Endothelial cell of umbilical vein (primary cell): Measurements from ENCODE around the gene TMED5. TPM values are rescaled to one million over a fixed set of nuclear protein-coding genes. Genes with fewer than 3 reads are reported as not detected.

ENCODE experiments used
- BruUV-seq: library from RNA; stranded (reverse); fragments of 400-500 nt; replicated peaks from 2 replicates; lab custom pipeline; 2021; lab: Mats Ljungman, UMichigan
- CTCF ChIA-PET: fragments of 300-600, 350-600 bp; sonication (Branson Sonifier 250); formaldehyde crosslinking; loops from one replicate; lab custom pipeline; 2021; ENCODE audit warnings: antibody characterized with exemption, inconsistent platforms; lab: Charles Lee
- POLR2A ChIA-PET: fragments of 300-600, 350-600 bp; sonication (Branson Sonifier 250); formaldehyde crosslinking; loops from one replicate; lab custom pipeline; 2021; ENCODE audit warnings: antibody characterized with exemption, inconsistent platforms; lab: Charles Lee
- DNase-seq: peaks from one replicate; pipeline ENCODE4 v3.0.0-alpha.2; 2011; ENCODE audit warnings: low read depth, low spot score
- FAIRE-seq: peaks from 2 replicates; lab custom pipeline; 2011; peaks lifted over from hg19 to GRCh38; lab: Jason Lieb, UNC
- H2AFZ ChIP-seq: 2 replicates; pipeline ENCODE4 v1.6.0; 2012; ENCODE audit warnings: low read depth, low read length, control low read depth, inconsistent platforms
- H3K27ac ChIP-seq: 2 replicates; pipeline ENCODE4 v1.5.1; 2011; ENCODE audit warnings: low read depth, mild to moderate bottlenecking, control low read depth, low read length, moderate library complexity; ENCODE audit not compliant: insufficient read depth
- H3K27me3 ChIP-seq, 2 experiments: 2 replicates each; pipeline versions ENCODE4 v1.6.0 to v1.6.1; 2011; ENCODE audit warnings: low read length in 2 of 2, mixed read lengths in 1 of 2; ENCODE audit not compliant: control insufficient read depth in 2 of 2, insufficient read depth in 2 of 2
- H3K36me3 ChIP-seq, 2 experiments: 2 replicates in 1 of 2; 3 replicates in 1 of 2; pipeline ENCODE4 v1.5.1; 2011; ENCODE audit warnings: low read length in 2 of 2, mild to moderate bottlenecking in 1 of 2, moderate library complexity in 1 of 2; ENCODE audit not compliant: control insufficient read depth in 2 of 2, insufficient read depth in 2 of 2; ENCODE audit errors: extremely low read depth in 1 of 2
- H3K4me1 ChIP-seq: 3 replicates; pipeline ENCODE4 v1.5.1; 2011; ENCODE audit warnings: mild to moderate bottlenecking, low read length; ENCODE audit not compliant: control insufficient read depth, insufficient read depth; ENCODE audit errors: extremely low read depth
- H3K4me2 ChIP-seq: 2 replicates; pipeline ENCODE4 v1.6.1; 2011; ENCODE audit warnings: low read length, control low read depth, mixed read lengths; ENCODE audit not compliant: insufficient read depth
- H3K4me3 ChIP-seq, 3 experiments: fragments of 200-600 bp in 1 of 3; sonication (generic), shearing (Covaris generic) in 1 of 3; replicated peaks in 1 of 3; 2 replicates each; pipeline ENCODE4 v1.5.1; 2011 to 2016; ENCODE audit warnings: control low read depth in 3 of 3, low read length in 3 of 3, mild to moderate bottlenecking in 2 of 3, inconsistent platforms in 1 of 3, low read depth in 1 of 3, moderate library complexity in 1 of 3; ENCODE audit not compliant: insufficient read depth in 1 of 3
- H3K79me2 ChIP-seq: 2 replicates; pipeline ENCODE4 v1.6.0; 2012; ENCODE audit warnings: low read length, inconsistent platforms; ENCODE audit not compliant: control insufficient read depth, insufficient read depth
- H3K9ac ChIP-seq: replicated peaks from 2 replicates; pipeline ENCODE3; 2011; ENCODE audit warnings: low read length, control low read depth; ENCODE audit not compliant: insufficient read depth; ENCODE audit errors: extremely low read depth
- H3K9me1 ChIP-seq: replicated peaks from 3 replicates; pipeline ENCODE4 v1.6.0; 2011; ENCODE audit warnings: mild to moderate bottlenecking, low read length; ENCODE audit not compliant: control insufficient read depth, insufficient read depth; ENCODE audit errors: extremely low read depth
- H3K9me3 ChIP-seq: replicated peaks from 2 replicates; pipeline ENCODE4 v1.5.1; 2012; ENCODE audit warnings: low read length, inconsistent platforms; ENCODE audit not compliant: control insufficient read depth, insufficient read depth
- H4K20me1 ChIP-seq: replicated peaks from 2 replicates; pipeline ENCODE3; 2011; ENCODE audit warnings: mild to moderate bottlenecking, low read length; ENCODE audit not compliant: control insufficient read depth, insufficient read depth; ENCODE audit errors: extremely low read depth
- CTCF ChIP-seq, 2 donors: IDR thresholded peaks; 1 replicate in 1 of 2; 2 replicates in 1 of 2; pipeline ENCODE4 v1.5.1; 2011; ENCODE audit warnings: low read length in 2 of 2, mild to moderate bottlenecking in 2 of 2, moderate library complexity in 2 of 2, control low read depth in 1 of 2, inconsistent platforms in 1 of 2, low read depth in 1 of 2; ENCODE audit not compliant: insufficient read depth in 1 of 2; ENCODE audit errors: extremely low read depth in 1 of 2
- EZH2 ChIP-seq: IDR thresholded peaks from 2 replicates; pipeline ENCODE4 v1.6.1; 2012; ENCODE audit warnings: borderline replicate concordance, low read depth, mild to moderate bottlenecking, moderate library complexity, low read length, inconsistent platforms; ENCODE audit not compliant: severe bottlenecking
- FOS ChIP-seq: IDR thresholded peaks from 2 replicates; pipeline ENCODE4 v1.6.1; 2011; ENCODE audit warnings: mild to moderate bottlenecking, low read length, moderate library complexity, borderline replicate concordance; ENCODE audit not compliant: insufficient read depth
- GATA2 ChIP-seq: IDR thresholded peaks from 2 replicates; pipeline ENCODE4 v1.7.0; 2011; ENCODE audit warnings: low read depth, mild to moderate bottlenecking, moderate library complexity, mixed read lengths, low read length; ENCODE audit not compliant: insufficient read length, insufficient read depth
- JUN ChIP-seq: IDR thresholded peaks from 2 replicates; pipeline ENCODE4 v1.6.1; 2011; ENCODE audit warnings: borderline replicate concordance, low read depth; ENCODE audit not compliant: insufficient read length, insufficient read depth
- MAX ChIP-seq: IDR thresholded peaks from 2 replicates; pipeline ENCODE4 v1.6.1; 2011; ENCODE audit not compliant: insufficient read depth, insufficient read length
- MYC ChIP-seq: IDR thresholded peaks from one replicate; pipeline ENCODE4 v1.6.1; 2011; ENCODE audit warnings: mild to moderate bottlenecking, low read depth, low read length
- POLR2A ChIP-seq: IDR thresholded peaks from 2 replicates; pipeline ENCODE4 v1.6.1; 2012; ENCODE audit warnings: low read depth, mild to moderate bottlenecking, control low read depth, low read length
- POLR2AphosphoS5 ChIP-seq: IDR thresholded peaks from 2 replicates; pipeline ENCODE4 v1.6.1; 2012; ENCODE audit warnings: low read depth, mild to moderate bottlenecking, control low read depth, low read length, moderate library complexity; ENCODE audit not compliant: insufficient read depth
- dilution Hi-C: fragments of 300-500 bp; cut with MboI; formaldehyde crosslinking; loops from one replicate; pipeline ENCODE4 v1.15.0; 2019; ENCODE audit warnings: low sequenced_read_pairs; ENCODE audit not compliant: extremely low pct_ligation_motif_present
- intact Hi-C: fragments of 100-400 bp; cut with micrococcal nuclease; formaldehyde crosslinking; loops from one replicate; pipeline ENCODE4 v1.10.0; 2022
- polyA plus RNA-seq, 4 experiments: library from polyadenylated mRNA; depleted of rRNA in 3 of 4; stranded (reverse) in 3 of 4; unstranded in 1 of 4; fragments of >200 nt; gene quantifications; 2 replicates each; pipeline versions ENCODE4 v1.2.1 to v1.2.3, GENCODE V29; 2011 to 2012; ENCODE audit warnings: missing spikeins in 1 of 4
- total RNA-seq: library from RNA; stranded (reverse); gene quantifications from 2 replicates; pipeline ENCODE4 v1.2.3, GENCODE V29; 2021

Gene TMED5
- total and polyA plus RNA-seq, 2 donors (not counting 3 experiments of a cell fraction or from before 2014, with no cell fraction given), result 24.2 to 51.2 TPM

GRCh38 chr1:93140106-93140505, 40.1 kb downstream of the TMED5 start:
- no peaks in the 10 kb centered on the region for H3K4me1 ChIP-seq
- peaks cover 2 to 5% of the 10 kb centered on the region in 2 experiments for H3K36me3 ChIP-seq
- no TSS peak for BruUV-seq
- FAIRE-seq (no peak), DNase-seq (no peak)
- intact Hi-C loops (no loop called here), dilution Hi-C loops (no loop called here)
- ChIA-PET CTCF (no interaction called here), POLR2A (no interaction called here)
- no peak overlapping the region for H2AFZ ChIP-seq
- H3K9me3 ChIP-seq, result no peaks in the 10 kb centered on the region
- no peaks in the 10 kb centered on the region for H3K79me2 ChIP-seq
- H3K27me3 ChIP-seq, result no peaks in the 10 kb centered on the region
- no peak overlapping the region for H3K9ac ChIP-seq
- H3K9me1 ChIP-seq, result no peaks in the 10 kb centered on the region
- H3K4me2 ChIP-seq, result no peak overlapping the region
- no peaks in the 10 kb centered on the region for H4K20me1 ChIP-seq
- TF ChIP-seq FOS (no peak), POLR2A (no peak)
- no peak overlapping the region for H3K27ac ChIP-seq
- H3K4me3 ChIP-seq, result no peak overlapping the region

- no TSS peak for BruUV-seq
- TF ChIP-seq EZH2 (no peak), MAX (no peak), GATA2 (no peak), MYC (no peak), CTCF (IDR thresholded peaks at IDR 0.05; ENCODE audit: extremely low read depth in 1 of 2, insufficient read depth in 1 of 2, low read depth in 1 of 2, low read length in 2 of 2) (no peak), POLR2A (no peak), POLR2AphosphoS5 (no peak), FOS (no peak), JUN (no peak)
- H3K4me2 ChIP-seq, result no peak overlapping the region
- H2AFZ ChIP-seq, result no peak overlapping the region
- DNase-seq (no peak), FAIRE-seq (no peak)
- H3K9me1 ChIP-seq, result no peaks in the 10 kb centered on the region
- H4K20me1 ChIP-seq, result no peaks in the 10 kb centered on the region
- no peaks in the 10 kb centered on the region for H3K4me1 ChIP-seq
- ChIA-PET CTCF (interaction anchor here (1.1 to 1.4 kb wide), 2 partner anchors 17 to 41 kb away, joined by 3 to 4 read pairs; no protein-coding TSS in a partner anchor), POLR2A (no interaction called here)
- no peak overlapping the region for H3K27ac ChIP-seq
- no peak overlapping the region for H3K9ac ChIP-seq
- no peaks in the 10 kb centered on the region for H3K9me3 ChIP-seq
- dilution Hi-C loops (no loop called here), intact Hi-C loops (no loop called here)
- peaks cover 5 to 10% of the 10 kb centered on the region in 2 experiments for H3K36me3 ChIP-seq
- no peaks in the 10 kb centered on the region for H3K27me3 ChIP-seq
- H3K4me3 ChIP-seq, result no peak overlapping the region
- H3K79me2 ChIP-seq, result no peaks in the 10 kb centered on the region
Measured at GRCh38 chr1:93137604-93138292, 42.5 kb downstream of the TMED5 start.
